Esophagus muscularis mucosa (tissue), 4 donors: ENCODE results near the gene TMEM229B. TPM values are rescaled to one million over a fixed set of nuclear protein-coding genes. Genes with fewer than 3 reads are reported as not detected.

Experiments used
- DNase-seq: peaks from one replicate; pipeline ENCODE4 v3.0.0-alpha.2; 2017; ENCODE audit errors: extremely low spot score
- H3K27ac ChIP-seq, 4 donors: fragments of 200-600 bp; sonication (generic); replicated peaks in 1 of 4; 1 replicate in 3 of 4; 2 replicates in 1 of 4; pipeline ENCODE4 v1.5.1; 2016 to 2019; ENCODE audit warnings: mild to moderate bottlenecking in 1 of 4
- H3K27me3 ChIP-seq, 4 donors: fragments of 200-600 bp; sonication (generic); one replicate each; pipeline versions ENCODE4 v1.5.1 to v1.6.0; 2016 to 2019
- H3K36me3 ChIP-seq, 4 donors: fragments of 200-600 bp; sonication (generic); one replicate each; pipeline ENCODE4 v1.5.1; 2016 to 2019
- H3K4me1 ChIP-seq, 4 donors: fragments of 200-600 bp; sonication (generic); one replicate each; pipeline ENCODE4 v1.5.1; 2016 to 2019
- H3K4me3 ChIP-seq, 4 donors: fragments of 200-600 bp; sonication (generic); 1 replicate in 2 of 4; 2 replicates in 2 of 4; pipeline ENCODE4 v1.5.1; 2016 to 2019; ENCODE audit warnings: mild to moderate bottlenecking in 4 of 4, moderate library complexity in 1 of 4
- H3K9me3 ChIP-seq, 4 donors: fragments of 200-600 bp; sonication (generic); 1 replicate in 3 of 4; 2 replicates in 1 of 4; pipeline ENCODE4 v1.5.1; 2016 to 2019
- EP300 ChIP-seq: sonication (generic); formaldehyde crosslinking; IDR thresholded peaks from one replicate; pipeline ENCODE4 v1.6.1; 2017; ENCODE audit warnings: antibody characterized with exemption
- POLR2A ChIP-seq: fragments of 450-650 bp; IDR thresholded peaks from one replicate; pipeline ENCODE4 v1.6.1; 2017; ENCODE audit warnings: antibody characterized with exemption, moderate library complexity, mild to moderate bottlenecking, low read depth
- POLR2AphosphoS5 ChIP-seq, 2 donors: sonication (generic); formaldehyde crosslinking; IDR thresholded peaks; one replicate each; pipeline ENCODE4 v1.6.1; 2017; ENCODE audit warnings: antibody characterized with exemption in 2 of 2
- WGBS: methylation state at CpG from one replicate; pipeline ENCODE4 v1.1.5; 2018; 5-methylcytosine and 5-hydroxymethylcytosine counted together
- intact Hi-C: fragments of 100-400 bp; cut with DNase I; formaldehyde crosslinking; loops from one replicate; pipeline ENCODE4 v1.15.1; 2023
- total RNA-seq, 4 donors: library from RNA; depleted of rRNA; stranded (reverse); fragments of >200 nt; gene quantifications; one replicate each; pipeline versions ENCODE4 v1.1.0 to v1.2.1, GENCODE V29; 2016
- TF ChIP-seq, protein P1 (sequence below), 3 experiments: fragments of 200-600 bp in 2 of 3; fragments of 450-650 bp in 1 of 3; sonication (generic) in 2 of 3; IDR thresholded peaks; one replicate each; pipeline ENCODE4 v1.5.1; 2017 to 2019; ENCODE audit warnings: antibody characterized with exemption in 3 of 3, mild to moderate bottlenecking in 2 of 3, moderate library complexity in 1 of 3

Gene TMEM229B
- total RNA-seq, 4 donors from 2014 or later, result 2.0 to 4.2 (median 3.4) TPM

DNA sequence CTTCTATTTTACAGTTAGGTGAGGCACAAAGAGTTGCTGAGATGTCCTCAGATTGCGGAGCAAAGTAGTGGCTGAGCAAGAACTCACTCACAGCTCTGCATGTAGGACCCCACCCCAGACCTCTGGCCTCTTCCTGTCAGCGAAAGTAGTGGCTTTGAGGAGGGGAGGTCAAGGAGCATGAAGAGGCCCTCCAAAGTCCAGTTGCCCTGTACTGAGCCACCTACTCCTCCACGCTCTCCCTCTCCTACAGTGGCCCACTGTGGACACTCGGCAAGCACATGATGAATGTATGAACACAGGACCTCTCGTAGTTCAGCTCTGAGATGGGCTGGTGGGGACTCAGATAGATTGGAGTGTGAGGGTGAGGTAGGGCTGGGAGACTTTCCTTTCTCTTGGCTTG, 39.2 kb upstream of the TMEM229B start:
- DNase-seq, result no peak
- Histone ChIP-seq H3K4me3 (no peak overlapping the region), H3K36me3 (no peaks in the 10 kb centered on the region), H3K9me3 (no peaks in the 10 kb centered on the region), H3K27ac (no peak overlapping the region), H3K4me1 (peaks cover 5 to 15% (median 8%) of the 10 kb centered on the region in 4 donors), H3K27me3 (peaks cover 0 to 32% (median 3%) of the 10 kb centered on the region in 4 donors)
- no peak for TF ChIP-seq EP300
- TF ChIP-seq, protein P1, sequence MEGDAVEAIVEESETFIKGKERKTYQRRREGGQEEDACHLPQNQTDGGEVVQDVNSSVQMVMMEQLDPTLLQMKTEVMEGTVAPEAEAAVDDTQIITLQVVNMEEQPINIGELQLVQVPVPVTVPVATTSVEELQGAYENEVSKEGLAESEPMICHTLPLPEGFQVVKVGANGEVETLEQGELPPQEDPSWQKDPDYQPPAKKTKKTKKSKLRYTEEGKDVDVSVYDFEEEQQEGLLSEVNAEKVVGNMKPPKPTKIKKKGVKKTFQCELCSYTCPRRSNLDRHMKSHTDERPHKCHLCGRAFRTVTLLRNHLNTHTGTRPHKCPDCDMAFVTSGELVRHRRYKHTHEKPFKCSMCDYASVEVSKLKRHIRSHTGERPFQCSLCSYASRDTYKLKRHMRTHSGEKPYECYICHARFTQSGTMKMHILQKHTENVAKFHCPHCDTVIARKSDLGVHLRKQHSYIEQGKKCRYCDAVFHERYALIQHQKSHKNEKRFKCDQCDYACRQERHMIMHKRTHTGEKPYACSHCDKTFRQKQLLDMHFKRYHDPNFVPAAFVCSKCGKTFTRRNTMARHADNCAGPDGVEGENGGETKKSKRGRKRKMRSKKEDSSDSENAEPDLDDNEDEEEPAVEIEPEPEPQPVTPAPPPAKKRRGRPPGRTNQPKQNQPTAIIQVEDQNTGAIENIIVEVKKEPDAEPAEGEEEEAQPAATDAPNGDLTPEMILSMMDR (IDR thresholded peaks at IDR 0.05), result no peak
- WGBS, result 79% methylated on average over 4 of the region's 5 CpGs
- intact Hi-C loops, result loop anchor here (5.0 kb wide), 1 partner anchor 45 kb away; no protein-coding TSS in a partner anchor

DNA sequence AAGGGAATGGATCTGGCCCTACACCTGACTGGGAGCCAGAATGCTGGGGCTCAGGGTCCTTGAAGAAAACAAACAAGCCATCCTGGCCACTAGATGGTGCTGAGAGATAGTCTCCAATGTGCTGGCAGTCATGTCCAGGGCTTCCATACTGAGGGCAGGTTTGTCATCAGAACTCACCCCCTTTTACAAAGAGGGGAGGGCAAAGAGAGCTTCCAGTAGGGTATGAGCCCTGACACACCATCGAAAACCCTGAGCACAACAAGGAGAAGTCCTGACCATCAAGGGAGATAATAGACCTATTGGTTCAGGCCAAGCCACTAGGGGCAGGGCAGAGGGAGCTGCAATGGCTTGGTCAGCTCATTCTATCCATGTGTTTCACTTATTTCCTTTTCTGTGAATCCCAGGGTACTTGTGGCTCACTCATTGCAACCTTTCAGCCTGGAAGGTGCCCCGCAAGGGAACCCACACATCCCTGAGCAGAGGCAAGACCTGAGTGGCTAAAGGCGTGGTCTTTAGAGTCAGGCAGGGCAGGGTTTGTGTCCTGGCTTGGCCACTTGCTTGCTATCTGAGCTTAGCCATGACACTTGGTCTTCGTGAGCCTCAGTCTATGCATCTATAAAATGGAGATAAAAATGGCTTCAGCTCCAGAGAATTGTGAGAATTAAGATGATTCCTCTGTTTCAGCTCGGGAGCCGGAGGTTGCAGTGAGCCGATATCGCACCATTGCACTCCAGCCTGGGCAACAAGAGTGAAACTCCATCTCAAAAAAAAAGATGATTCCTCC, 38.3 kb upstream of the TMEM229B start:
- H3K36me3 ChIP-seq, result no peaks in the 10 kb centered on the region
- no peak overlapping the region for H3K27ac ChIP-seq
- TF ChIP-seq POLR2AphosphoS5 (IDR thresholded peaks at IDR 0.05), result no peak
- TF ChIP-seq, protein P1 (IDR thresholded peaks at IDR 0.05), result peak; percentile 50 to 60 (median 57)
- no peaks in the 10 kb centered on the region for H3K9me3 ChIP-seq
- H3K27me3 ChIP-seq, result peaks cover 0 to 41% (median 3%) of the 10 kb centered on the region in 4 donors
- peaks cover 0 to 6% (median under 1%) of the 10 kb centered on the region in 4 donors for H3K4me1 ChIP-seq
- no peak overlapping the region for H3K4me3 ChIP-seq
- 89% methylated on average over 7 of the region's 8 CpGs for WGBS
- no peak for DNase-seq
- intact Hi-C loops, result loop anchor here (5.0 kb wide), 1 partner anchor 45 kb away; no protein-coding TSS in a partner anchor

DNA sequence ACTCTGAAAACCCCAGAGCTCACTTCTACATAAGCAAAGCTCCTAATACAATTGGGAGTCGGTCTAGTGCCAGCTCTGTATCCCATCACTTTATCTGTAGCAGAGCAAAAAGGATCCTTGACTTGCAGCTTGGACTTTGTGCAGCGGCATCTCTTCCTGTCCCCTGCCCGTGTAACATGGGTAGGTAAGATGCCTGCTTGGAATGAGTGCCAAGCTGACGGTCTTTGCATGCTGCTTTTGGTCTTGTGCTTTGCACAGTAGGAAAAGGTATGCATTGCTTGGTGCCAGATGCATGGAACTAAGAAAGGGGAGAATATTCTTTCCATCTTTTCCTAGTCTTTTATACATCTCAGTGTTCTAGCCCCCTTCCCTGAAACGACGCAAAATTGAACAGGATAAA, 37.7 kb upstream of the TMEM229B start:
- Histone ChIP-seq H3K27me3 (peaks cover 0 to 42% (median 3%) of the 10 kb centered on the region in 4 donors), H3K4me3 (no peak overlapping the region), H3K36me3 (no peaks in the 10 kb centered on the region), H3K4me1 (peaks cover 0 to 6% (median 0%) of the 10 kb centered on the region in 4 donors), H3K9me3 (no peaks in the 10 kb centered on the region), H3K27ac (no peak overlapping the region)
- DNase-seq, result no peak
- TF ChIP-seq, protein P1 (IDR thresholded peaks at IDR 0.05), result no peak
- TF ChIP-seq EP300 (no peak), POLR2AphosphoS5 (IDR thresholded peaks at IDR 0.05) (no peak), POLR2A (no peak)
- intact Hi-C loops, result loop anchor here (5.0 kb wide), 1 partner anchor 46 kb away; no protein-coding TSS in a partner anchor
- WGBS, result 64% methylated on average over 6 of the region's 6 CpGs

DNA sequence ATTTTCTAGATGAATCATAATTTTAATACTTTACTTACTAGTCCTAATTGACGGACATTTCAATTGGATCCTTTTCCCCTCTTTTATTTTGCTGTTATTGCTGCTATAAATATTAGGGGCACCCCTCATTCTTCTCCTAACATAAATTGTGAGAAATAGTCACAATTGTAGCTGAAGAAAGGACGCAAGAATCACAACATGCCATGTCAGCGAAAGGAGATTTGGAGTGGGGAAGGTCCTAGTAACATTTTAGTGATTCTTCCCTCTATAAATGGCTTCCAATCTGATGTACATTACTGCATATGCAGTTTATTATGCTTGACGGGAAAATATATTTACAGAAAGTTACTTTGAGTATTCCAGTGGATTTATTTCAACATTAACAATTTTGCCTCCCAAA, 36.9 kb upstream of the TMEM229B start:
- 62% methylated on average over 4 of the region's 4 CpGs for WGBS
- H3K4me1 ChIP-seq, result peaks cover 0 to 6% (median 0%) of the 10 kb centered on the region in 4 donors
- H3K36me3 ChIP-seq, result no peaks in the 10 kb centered on the region
- peaks cover 0 to 42% (median 3%) of the 10 kb centered on the region in 4 donors for H3K27me3 ChIP-seq
- no peak overlapping the region for H3K27ac ChIP-seq
- intact Hi-C loops, result loop anchor here (5.0 kb wide), 1 partner anchor 47 kb away; no protein-coding TSS in a partner anchor
- no peak for DNase-seq
- TF ChIP-seq POLR2AphosphoS5 (IDR thresholded peaks at IDR 0.05) (no peak), POLR2A (no peak), EP300 (no peak)
- TF ChIP-seq, protein P1 (IDR thresholded peaks at IDR 0.05), result no peak
- no peaks in the 10 kb centered on the region for H3K9me3 ChIP-seq
- no peak overlapping the region for H3K4me3 ChIP-seq
